HG02571 (cell line): ENCODE measurements around the gene DGCR8.
"Not testable (repeated sequence)": the region's sequence is repeated elsewhere in the genome, so short reads cannot be mapped to it uniquely, and the experiment has no call there.

ENCODE experiments used
- ATAC-seq: cut with Tn5 transposase; IDR thresholded peaks from one replicate; pipeline ENCODE4 v1.9.1; 2021; ENCODE audit warnings: mild to moderate bottlenecking, moderate library complexity; ENCODE audit not compliant: unreplicated experiment

The DGCR8 gene

DNA sequence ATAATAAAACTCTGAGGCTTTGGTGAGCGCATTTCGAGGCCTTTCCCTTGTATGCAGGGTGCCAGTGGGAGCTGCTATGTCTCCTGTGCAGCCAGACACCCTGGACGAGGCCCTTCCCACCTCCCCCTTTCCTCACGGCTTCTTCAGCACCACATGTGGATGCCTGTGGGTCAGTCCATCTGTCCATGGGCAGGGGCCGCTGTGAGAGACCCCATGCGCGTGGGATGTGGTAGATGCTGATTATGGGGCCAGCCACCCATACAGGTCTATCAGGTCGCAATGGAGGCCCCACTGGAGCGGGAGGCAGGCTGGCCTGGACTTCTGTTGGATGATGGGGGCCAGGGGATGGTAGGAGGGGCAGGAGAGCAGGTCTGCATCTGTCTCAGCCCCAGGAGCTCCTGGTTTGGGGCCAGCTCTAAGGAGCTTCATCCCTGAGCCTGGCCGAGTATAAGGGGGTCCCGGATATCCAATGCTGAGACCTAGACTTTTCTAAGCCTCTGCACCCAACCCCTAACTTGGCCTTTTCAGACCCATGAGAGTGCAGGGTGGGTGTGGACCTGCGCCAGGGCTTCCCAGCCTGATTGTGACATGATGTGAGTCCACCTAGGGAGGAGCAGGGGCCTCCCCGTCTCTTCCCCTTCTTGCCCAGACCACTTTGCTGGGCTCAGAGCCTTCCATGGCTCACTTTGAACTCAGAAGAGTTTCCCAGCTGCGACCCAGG is 14.0 kb upstream of the DGCR8 start:
- ATAC-seq = no peak

DNA sequence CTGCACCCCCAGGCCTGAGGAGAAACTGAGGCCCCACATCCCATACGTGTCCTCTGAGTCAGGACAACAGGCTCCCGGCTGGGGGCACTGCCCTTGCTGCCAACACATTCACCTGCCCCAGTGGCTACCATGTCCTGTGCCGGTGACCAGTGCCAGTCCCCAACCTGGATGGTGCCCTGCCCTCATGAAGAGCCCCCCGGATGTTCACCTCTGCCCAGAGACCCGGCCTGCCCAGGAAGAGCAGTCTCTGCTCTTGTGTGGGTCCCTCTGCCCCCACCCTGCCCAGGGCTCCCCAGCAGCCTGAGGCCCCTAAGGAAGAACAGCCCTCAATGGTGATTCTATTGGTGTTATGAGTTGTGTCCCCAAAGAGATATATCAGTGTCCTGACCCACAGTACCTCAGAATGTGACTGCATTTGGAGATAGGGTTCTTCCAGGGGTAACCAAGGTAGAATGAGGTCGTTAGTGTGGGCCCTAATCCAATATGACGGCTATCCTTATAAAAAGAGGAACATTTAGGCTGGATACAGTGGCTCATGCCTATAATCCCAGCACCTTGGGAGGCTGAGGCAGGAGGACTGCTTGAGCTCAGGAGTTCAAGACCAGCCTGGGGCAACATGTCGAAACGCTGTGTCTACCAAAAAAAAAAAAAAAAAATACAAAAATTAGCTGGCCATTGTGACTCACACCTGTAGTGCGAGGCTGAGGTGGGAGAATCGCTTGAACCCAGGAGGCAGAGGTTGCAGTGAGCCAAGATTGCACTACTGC is 13.2 kb upstream of the DGCR8 start:
- no peak for ATAC-seq

DNA sequence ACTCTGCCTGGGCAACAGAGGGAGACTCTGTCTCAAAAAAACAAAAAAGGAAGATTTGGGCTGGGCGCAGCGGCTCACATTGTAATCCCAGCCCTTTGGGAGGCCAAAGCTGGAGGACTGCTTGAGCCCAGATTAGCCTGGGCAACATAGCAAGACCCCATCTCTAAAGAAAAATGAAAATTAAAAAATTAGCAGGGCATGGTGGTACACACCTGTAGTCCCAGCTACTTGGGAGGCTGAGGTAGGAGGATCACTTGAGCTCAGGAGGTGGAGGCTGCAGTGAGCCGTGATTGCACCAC is 12.7 kb upstream of the DGCR8 start:
- ATAC-seq = not testable (repeated sequence)

DNA sequence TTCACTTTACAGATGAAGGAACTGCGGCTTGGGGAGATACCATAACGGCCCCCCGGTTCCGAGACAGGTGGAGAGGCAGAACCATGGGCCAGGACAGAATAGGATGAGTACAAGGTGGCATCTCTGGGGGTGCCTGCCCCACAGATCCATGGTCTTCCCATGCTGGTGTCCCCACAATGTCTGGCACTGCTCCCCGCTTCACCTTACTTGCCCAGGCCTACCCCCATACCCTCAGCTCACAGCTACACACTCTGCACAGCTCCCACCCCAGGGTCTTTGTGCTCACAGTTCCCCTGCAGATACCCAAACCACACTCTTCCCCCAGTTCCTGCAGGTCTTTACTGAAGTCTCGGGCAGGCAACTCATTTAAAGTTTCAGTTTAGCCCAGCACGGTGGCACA is 11.4 kb upstream of the DGCR8 start:
- ATAC-seq = no peak

DNA sequence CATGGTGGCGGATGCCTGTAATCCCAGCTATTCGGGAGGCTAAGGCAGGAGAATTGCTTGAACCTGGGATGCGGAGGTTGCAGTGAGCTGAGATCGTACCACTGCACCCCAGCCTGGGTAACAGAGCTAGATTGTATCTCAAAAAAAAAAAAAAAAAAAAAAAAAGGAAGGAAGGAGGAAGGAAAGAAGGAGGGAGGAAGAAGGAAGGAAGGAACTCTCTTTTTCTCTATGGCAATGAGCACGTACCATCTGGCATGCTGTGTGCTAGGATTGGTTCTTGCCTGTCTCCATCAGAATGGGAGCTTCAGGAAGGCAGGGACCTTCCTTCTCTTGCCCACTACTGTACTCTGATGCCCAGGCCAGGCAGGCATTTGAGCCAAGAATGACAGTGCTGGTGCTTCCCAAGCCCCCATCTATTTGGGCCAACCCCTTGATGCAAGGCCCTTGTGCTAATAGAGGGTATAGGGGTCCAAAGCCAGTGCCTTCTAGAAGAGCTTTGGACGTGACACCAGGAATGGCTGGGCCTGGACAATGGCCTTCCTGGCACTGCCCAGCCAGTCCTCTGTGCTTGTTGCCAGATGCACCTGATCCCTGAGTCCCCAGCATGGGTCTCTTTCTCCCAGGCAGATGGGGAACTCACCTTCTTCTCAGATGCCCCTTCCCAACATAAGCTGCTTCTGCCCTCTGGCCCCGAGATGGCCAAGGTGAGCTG is 10.6 kb upstream of the DGCR8 start:
- ATAC-seq = no peak

DNA sequence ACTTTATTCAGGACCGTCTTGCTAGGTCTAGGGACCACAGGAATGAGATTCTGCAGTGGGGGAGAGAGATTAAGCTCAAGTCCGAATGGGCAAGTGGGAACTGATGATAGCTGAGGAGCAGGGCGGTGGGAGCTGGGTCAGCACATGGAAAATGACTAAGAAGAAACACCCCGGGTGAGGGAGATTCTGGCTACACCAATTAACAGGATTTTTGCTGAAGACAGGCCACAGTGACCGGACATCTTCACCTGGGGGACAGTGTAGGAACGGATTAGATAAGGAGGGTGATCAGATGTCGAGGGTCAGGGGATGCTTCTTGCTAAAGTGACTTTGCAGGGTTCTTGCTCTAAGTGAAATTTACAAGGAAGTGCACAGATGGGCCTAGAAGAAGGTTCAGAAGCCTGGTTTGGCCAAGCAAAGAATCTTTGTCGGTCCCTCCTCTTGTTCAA is 8.5 kb upstream of the DGCR8 start:
- no peak for ATAC-seq

DNA sequence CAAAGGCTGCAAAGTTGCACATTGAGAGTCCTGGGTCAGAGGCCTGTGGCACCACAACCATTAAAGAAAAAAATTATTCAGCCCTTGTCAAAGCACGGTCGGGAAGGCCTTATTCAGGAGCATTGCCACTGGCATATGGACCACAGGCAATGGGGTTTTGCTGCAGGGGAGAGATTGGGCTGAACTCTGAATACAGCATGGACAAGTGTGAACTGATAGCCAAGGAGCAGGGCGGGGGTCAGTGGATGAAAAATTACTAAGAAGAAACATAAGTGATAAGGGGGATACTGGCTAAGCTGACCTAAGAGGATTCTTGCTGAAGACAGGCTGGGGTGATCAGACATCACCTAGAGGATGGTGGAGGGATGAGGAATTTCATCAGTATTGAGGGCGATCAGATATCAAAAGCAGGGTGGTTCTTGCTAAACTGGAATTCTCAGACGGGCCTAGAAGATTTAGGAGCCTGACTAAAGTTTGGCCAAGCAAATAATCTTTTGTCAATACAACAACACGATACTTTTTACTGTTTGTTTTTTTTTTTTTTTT is 3.3 kb upstream of the DGCR8 start:
- ATAC-seq = no peak

DNA sequence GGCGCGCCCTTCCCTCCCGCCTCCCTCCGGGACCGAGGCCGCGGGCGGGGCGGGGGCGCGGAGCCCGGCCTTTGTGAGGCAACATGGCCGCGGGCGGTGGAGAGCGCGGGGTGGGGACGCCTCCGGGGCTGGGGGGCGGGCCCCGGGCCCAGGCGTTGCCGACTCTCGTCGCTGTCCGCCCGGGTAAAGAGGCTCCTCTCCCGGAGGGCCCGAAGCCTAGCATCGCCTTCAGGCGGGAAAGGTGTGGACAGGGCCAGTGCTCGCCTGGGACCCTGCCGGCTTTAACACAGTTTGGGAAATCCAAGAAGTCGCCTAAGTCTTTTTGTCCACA is 369 bp downstream of the DGCR8 start:
- peak; percentile 48 for ATAC-seq

DNA sequence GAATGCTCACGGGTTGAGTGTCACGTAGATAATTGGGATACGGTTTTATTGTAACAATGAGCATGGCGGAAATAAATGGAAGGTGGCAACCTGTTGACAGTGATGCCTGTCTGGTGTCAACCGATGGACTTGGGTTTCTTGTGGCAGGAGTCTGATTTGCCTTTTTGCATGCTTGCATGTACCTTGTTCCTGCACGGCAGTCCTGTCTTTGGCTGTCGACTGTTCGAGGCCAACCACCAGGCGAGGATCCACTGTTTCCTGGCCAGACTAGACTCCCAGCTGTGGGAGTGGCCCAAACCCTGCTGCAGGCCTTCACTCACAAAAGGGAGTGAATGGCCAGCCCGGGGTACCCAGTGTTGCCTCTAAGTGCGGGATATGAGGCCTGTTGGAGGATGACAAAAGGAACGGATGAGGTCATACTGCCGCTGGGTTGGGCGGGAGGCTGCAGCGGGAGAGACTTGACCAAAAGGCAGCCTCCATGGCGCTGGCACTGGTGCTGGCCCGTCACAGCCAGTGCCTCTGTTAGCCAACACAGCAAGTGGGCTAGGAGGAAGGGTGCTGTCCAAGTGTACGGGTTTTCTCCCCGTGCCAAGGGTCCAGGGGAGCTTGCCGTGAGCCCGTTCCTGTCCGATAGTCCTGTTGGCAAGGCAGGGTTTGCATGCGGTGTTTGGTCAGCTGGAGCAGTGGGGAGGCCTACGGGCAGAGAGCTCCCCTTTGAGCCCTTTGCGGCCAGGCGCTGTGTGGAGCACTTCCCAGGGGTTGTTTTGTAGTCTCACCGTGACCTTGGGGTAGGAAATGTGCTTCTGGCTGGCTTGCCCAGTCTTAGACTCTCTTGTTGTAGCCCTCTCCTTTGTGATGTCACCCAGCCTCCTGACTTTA is 974 bp downstream of the DGCR8 start:
- ATAC-seq = no peak

DNA sequence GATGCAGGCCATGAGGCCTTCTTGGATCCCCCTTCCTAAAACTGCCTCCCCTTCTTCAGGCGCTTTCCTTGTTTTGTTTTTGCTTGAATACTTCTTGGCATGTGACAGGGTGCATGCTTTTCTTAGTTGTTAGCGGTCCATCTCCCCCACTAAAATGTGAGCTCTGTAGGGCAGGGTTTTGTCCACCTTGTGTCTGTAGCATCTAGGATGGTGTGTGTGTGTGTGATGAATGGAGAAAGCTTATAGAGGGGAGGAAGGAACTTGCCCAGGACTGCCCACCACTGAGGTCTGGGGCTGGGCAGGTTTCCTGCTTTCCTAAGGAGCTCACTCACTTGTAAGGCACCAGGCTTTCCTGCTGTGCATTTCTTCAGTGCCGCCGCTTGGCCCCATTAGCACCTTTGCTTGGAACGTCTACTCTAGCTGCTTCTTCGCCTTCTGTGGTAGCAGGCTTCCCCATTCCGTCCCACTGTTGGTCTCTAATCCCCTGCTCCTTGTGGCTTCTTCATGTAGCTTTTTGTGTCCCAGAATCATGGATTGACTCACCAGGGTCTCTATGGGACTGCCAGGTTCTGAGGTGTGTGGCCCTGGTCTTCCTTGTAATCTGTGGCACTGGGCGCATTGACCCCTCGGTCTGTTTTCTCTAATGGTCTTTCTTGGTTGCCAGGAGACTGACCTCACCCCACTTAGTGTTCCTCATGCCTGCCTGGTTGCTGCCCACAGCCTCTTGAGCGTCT is 3.3 kb downstream of the DGCR8 start:
- no peak for ATAC-seq

DNA sequence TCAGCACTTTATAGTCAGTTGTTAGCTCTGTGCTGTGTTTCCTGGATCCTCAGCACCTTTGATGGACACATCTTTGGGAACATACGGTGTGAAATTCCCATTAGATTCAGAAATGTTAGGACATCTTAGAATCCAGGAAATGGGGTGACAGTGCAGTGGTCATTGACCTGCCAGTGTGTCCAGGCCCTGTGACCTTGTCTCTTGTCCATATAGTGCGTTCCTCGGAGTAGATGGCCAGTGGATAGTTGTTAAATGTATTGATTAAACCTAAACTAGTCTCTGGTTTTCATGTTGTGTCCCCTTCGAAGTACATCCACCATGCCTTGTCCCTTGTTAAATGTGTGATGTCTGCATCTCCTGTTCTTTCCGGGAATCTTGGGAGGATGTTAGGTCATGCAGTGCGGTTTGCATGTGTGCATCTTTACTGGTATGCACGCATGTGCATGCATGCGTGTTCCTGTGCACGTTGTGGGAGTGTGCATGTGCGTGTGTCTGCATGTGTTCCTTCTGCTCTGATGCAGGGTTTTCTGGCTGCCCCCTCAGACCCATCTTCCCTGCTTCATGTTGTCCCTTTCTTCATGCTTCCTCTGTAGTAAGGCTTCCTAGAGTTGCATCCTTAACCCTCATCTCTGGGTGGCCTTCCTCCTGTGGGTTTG is 4.0 kb downstream of the DGCR8 start:
- no peak for ATAC-seq

DNA sequence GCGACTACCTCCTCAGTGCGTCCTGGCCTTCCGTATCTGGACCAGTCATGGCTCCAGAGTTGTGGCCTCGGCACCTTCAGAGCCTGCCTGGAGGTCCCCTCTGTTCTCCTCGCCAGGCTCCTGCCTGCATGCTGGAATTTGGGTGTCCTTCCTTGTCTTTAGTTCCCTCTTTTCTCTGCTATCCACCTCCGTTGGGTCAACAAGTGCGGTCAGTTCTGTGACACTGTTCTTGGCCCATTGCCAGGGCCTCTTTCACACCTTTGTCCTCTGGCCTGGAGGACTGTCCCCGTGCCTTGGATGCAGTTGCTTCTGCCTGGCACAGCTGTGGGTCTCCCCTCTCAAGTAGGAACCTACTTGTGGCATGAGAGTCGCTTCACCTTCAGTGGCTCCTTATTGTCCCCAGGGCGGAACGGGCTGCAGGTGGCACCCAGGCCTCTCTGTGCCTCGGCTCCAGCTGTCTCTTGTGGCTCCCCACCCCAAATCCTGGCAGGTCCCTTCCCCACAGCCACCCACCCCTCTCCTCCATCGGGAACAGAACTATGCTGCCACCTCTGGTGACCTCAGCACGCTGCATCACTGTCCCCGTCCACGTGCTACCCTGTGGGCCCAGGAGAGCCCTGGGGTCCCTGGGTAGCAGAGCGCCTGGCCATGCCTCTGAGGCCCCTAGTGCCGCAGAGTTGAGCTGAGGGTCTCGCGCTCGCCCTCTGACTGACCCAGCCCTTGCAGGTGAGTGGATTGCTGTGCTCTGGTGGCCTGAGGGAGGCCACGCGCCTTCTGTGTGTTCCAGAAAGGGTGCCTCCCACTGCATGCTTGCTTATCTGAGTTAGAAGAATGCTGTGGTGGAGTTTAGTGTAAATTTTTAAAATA is 4.7 kb downstream of the DGCR8 start:
- no peak for ATAC-seq

DNA sequence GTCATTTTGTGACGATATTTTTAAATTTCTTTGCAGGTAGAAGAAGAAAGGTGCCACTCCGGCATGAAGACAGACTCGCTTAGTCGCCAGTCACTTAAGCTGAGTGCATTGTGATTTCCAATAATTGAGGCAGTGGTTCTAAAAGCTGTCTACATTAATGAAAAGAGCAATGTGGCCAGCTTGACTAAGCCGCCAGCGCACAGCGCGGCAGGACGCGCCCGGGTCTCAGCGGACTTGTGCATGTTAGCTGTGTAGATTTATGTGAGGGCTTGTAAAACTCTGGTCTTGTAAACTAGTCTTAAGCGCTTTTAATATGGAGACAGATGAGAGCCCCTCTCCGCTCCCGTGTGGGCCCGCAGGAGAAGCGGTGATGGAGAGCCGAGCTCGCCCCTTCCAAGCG is 5.6 kb downstream of the DGCR8 start:
- ATAC-seq = no peak

DNA sequence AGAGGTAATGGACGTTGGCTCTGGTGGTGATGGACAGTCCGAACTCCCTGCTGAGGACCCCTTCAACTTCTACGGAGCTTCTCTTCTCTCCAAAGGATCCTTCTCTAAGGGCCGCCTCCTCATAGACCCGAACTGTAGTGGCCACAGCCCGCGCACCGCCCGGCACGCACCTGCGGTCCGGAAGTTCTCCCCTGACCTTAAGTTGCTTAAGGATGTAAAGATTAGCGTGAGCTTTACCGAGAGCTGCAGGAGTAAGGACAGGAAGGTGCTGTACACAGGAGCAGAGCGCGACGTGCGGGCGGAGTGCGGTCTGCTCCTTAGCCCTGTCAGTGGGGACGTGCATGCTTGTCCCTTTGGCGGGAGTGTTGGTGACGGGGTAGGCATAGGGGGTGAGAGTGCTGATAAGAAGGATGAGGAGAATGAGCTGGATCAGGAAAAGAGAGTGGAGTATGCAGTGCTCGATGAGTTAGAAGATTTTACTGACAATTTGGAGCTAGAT is 6.1 kb downstream of the DGCR8 start:
- no peak for ATAC-seq

DNA sequence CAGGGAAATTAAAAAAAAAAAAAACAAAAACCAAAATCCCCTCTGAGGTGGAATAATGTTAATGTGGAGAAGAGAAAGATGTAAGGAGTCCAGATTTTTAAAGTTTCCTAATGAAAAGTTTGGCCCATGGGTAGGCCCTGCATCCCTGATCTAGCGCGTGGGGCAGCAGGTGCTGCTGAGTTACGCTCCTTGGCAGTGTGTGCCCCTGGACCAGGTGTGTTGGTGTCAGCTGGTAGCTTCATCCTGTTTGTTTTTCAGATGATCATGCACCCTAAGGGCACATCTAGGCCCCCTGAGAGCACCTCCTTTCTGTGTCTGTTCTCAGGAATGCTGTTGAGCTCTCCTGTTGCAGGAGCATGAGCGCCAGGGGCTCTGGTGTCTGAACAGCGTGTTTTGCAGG is 6.7 kb downstream of the DGCR8 start:
- no peak for ATAC-seq

DNA sequence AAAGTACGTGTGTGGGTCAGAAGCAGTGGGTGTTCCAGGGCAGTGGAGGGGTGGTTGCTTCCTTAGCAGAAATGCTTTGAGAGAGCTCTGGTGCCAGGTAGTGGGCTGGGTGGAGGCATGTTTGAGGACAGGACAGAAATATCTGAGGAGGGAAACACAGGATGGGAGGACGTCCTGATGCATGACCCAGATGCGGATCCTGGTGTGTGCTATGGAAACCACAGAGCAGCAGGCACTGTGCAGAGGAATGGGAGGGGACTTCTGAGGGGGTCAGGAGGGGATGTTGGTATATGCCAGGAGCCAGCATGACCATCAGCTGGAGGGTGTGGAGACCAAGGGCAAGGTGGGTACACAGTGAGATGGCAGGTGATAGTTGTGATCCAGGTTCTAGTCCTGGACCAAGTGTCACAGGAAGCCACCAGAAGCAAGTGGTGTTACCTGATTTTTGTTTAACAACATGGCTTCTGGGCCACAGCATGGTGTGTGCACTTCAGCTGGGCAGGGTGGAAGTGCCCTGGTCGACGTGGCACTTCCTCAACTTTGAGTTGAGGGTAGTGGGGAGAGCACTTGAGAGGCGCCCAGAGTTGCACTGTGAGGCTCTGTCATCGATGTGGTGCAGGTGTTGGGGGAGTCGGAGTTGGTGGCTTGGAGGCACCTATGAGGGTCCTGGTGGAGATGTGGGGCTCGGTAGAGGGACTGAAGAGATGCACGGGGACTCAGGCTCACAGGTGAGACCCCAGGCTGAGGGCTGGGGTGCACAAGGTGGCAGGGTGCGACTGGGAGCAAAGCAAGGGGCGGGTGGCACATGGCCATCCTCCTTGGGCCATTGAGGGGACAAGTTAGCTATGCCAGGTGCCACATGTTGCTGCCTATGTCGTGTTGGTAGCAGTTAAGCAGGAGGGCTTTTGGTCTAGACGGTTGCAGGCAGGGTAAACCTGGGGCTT is 7.5 kb downstream of the DGCR8 start:
- ATAC-seq = no peak

DNA sequence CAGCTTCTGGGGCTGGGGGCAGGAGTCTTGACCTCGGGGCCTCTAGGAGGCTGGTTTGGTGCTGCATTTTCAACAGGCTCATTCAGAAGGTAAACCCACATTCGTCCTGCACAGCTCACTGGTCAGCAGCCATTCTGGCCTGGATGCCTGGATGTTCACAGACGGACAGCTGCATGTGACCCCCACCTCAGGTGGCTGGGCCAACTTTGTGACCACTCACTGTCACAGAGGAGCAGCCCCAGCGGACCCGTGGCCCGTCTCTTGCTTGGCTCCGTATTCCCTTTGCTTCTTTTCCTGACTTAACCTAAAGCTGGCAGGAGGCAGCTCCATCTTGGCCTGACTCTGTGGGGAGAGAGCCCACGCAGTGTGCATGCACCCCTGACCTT is 8.2 kb downstream of the DGCR8 start:
- ATAC-seq = no peak
